Peyer's patch (tissue), 4 donors: ENCODE results near the gene PTCH1.

Experiments
- POLR2A ChIP-seq, 2 donors: fragments of 450-650 bp; IDR thresholded peaks; one replicate each; pipeline ENCODE4 v1.5.1; 2017; ENCODE audit warnings: antibody characterized with exemption in 2 of 2, mild to moderate bottlenecking in 2 of 2, moderate library complexity in 2 of 2
- TF ChIP-seq, protein P1 (sequence below), 6 experiments: fragments of 450-650 bp in 4 of 6; fragments of 200-600 bp in 2 of 6; sonication (generic) in 1 of 6; IDR thresholded peaks; one replicate each; pipeline ENCODE4 v1.5.1; 2017 to 2019; ENCODE audit warnings: antibody characterized with exemption in 6 of 6, mild to moderate bottlenecking in 3 of 6, moderate library complexity in 1 of 6

DNA sequence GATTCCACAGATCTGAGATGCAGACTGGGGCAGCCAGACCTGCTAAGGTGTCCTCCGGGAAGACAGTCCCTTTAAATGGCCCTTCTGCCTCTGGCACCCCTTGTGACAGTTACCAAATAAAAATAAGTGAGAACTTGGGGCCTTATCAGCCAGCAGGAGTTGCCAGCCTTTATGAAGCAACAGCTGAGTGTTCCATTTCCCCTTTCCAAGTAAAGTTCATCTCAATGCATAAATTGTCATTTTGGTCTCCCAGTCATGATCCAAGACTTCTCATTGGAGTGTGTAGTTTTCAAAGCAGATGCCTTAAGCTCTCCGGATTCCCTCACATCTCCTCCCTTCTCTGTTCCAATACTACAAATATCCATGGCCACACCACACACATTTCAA lies 4.1 kb downstream of the PTCH1 start:
- TF ChIP-seq, protein P1, sequence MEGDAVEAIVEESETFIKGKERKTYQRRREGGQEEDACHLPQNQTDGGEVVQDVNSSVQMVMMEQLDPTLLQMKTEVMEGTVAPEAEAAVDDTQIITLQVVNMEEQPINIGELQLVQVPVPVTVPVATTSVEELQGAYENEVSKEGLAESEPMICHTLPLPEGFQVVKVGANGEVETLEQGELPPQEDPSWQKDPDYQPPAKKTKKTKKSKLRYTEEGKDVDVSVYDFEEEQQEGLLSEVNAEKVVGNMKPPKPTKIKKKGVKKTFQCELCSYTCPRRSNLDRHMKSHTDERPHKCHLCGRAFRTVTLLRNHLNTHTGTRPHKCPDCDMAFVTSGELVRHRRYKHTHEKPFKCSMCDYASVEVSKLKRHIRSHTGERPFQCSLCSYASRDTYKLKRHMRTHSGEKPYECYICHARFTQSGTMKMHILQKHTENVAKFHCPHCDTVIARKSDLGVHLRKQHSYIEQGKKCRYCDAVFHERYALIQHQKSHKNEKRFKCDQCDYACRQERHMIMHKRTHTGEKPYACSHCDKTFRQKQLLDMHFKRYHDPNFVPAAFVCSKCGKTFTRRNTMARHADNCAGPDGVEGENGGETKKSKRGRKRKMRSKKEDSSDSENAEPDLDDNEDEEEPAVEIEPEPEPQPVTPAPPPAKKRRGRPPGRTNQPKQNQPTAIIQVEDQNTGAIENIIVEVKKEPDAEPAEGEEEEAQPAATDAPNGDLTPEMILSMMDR (IDR thresholded peaks at IDR 0.05), result no peak
- TF ChIP-seq POLR2A (IDR thresholded peaks at IDR 0.05), result no peak
